Osteoblast (primary cell): Measurements from ENCODE around the gene MLH1. TPM values are rescaled to one million over a fixed set of nuclear protein-coding genes. Genes with fewer than 3 reads are reported as not detected.
"Not testable (repeated sequence)": the region's sequence is repeated elsewhere in the genome, so short reads cannot be mapped to it uniquely, and the experiment has no call there.

ENCODE experiments used
- DNase-seq: peaks from one replicate; pipeline ENCODE4 v3.0.0; 2011; ENCODE audit warnings: low spot score, mixed read lengths; ENCODE audit not compliant: insufficient read length; ENCODE audit errors: missing footprints
- H2AFZ ChIP-seq: 2 replicates; pipeline ENCODE4 v1.6.0; 2011; ENCODE audit warnings: mild to moderate bottlenecking, low read length
- H3K27ac ChIP-seq: 2 replicates; pipeline ENCODE4 v1.5.1; 2011; ENCODE audit warnings: mild to moderate bottlenecking, low read depth, low read length, moderate library complexity
- H3K27me3 ChIP-seq: 2 replicates; pipeline ENCODE4 v1.6.0; 2012; ENCODE audit warnings: mild to moderate bottlenecking, control low read depth, inconsistent platforms, low read length, moderate library complexity; ENCODE audit not compliant: insufficient read depth
- H3K36me3 ChIP-seq: 2 replicates; pipeline ENCODE4 v1.5.1; 2011; ENCODE audit warnings: mild to moderate bottlenecking, low read length, control low read depth, moderate library complexity; ENCODE audit not compliant: insufficient read depth
- H3K4me1 ChIP-seq: 2 replicates; pipeline ENCODE4 v1.5.1; 2011; ENCODE audit warnings: mild to moderate bottlenecking, low read length, control low read depth, moderate library complexity; ENCODE audit not compliant: insufficient read depth
- H3K4me2 ChIP-seq: 2 replicates; pipeline ENCODE4 v1.6.0; 2011; ENCODE audit warnings: mild to moderate bottlenecking, low read length; ENCODE audit not compliant: insufficient read depth
- H3K4me3 ChIP-seq: fragments of 200-600 bp; sonication (generic); 3 replicates; pipeline ENCODE4 v1.5.1; 2012; ENCODE audit warnings: mild to moderate bottlenecking, low read length, inconsistent platforms; ENCODE audit not compliant: insufficient read depth
- H3K79me2 ChIP-seq: 2 replicates; pipeline ENCODE4 v1.6.0; 2012; ENCODE audit warnings: mild to moderate bottlenecking, low read length, control low read depth, inconsistent platforms; ENCODE audit not compliant: insufficient read depth
- H3K9me3 ChIP-seq: 2 replicates; pipeline ENCODE4 v1.5.1; 2011; ENCODE audit warnings: low read depth, low read length, control low read depth
- H4K20me1 ChIP-seq: 2 replicates; pipeline ENCODE4 v1.6.0; 2012; ENCODE audit warnings: mild to moderate bottlenecking, low read length, control low read depth; ENCODE audit not compliant: insufficient read depth
- total RNA-seq: library from RNA; depleted of rRNA; stranded (reverse); fragments of >200 nt; gene quantifications from 2 replicates; pipeline ENCODE4 v1.2.3, GENCODE V29; 2012
- TF ChIP-seq, protein P1 (sequence below): IDR thresholded peaks from 2 replicates; pipeline ENCODE4 v1.5.1; 2011; ENCODE audit warnings: mild to moderate bottlenecking, low read depth, low read length, moderate library complexity; ENCODE audit errors: extremely low read depth

MLH1 gene
- total RNA-seq, 1 donor = 53.6 TPM

DNA sequence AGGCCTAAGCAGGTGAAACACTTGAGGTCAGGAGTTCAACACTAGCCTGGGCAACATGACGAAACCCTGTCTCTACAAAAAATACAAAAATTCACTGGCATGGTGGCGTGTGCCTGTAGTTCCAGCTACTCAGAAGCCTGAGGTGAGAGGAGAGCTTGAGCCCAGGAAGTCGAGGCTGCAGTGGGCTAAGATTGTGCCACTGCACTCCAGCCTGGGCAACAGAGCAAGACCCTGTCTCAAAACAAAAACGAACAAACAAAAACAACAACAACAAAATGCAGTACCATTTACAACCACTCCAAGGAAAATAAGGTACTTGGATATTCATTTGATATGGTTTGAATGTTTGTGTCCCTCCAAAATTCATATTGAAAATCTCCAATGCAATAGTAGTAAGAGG lies 32.8 kb upstream of the MLH1 start:
- DNase-seq = no peak
- Histone ChIP-seq H3K4me3 (no peak overlapping the region), H4K20me1 (no peaks in the 10 kb centered on the region), H3K4me2 (no peak overlapping the region), H2AFZ (no peak overlapping the region), H3K79me2 (no peaks in the 10 kb centered on the region), H3K27ac (no peak overlapping the region), H3K36me3 (no peaks in the 10 kb centered on the region), H3K9me3 (no peaks in the 10 kb centered on the region), H3K4me1 (peaks cover 14% of the 10 kb centered on the region), H3K27me3 (no peaks in the 10 kb centered on the region)
- TF ChIP-seq, protein P1, sequence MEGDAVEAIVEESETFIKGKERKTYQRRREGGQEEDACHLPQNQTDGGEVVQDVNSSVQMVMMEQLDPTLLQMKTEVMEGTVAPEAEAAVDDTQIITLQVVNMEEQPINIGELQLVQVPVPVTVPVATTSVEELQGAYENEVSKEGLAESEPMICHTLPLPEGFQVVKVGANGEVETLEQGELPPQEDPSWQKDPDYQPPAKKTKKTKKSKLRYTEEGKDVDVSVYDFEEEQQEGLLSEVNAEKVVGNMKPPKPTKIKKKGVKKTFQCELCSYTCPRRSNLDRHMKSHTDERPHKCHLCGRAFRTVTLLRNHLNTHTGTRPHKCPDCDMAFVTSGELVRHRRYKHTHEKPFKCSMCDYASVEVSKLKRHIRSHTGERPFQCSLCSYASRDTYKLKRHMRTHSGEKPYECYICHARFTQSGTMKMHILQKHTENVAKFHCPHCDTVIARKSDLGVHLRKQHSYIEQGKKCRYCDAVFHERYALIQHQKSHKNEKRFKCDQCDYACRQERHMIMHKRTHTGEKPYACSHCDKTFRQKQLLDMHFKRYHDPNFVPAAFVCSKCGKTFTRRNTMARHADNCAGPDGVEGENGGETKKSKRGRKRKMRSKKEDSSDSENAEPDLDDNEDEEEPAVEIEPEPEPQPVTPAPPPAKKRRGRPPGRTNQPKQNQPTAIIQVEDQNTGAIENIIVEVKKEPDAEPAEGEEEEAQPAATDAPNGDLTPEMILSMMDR = no peak

GRCh38 chr3:36963008-36963407 lies 30.3 kb upstream of the MLH1 start:
- H3K4me3 ChIP-seq, H4K20me1 ChIP-seq: not testable (repeated sequence)

GRCh38 chr3:36964331-36964730 lies 29.0 kb upstream of the MLH1 start:
- Histone ChIP-seq H3K4me1 (no peaks in the 10 kb centered on the region), H4K20me1 (no peaks in the 10 kb centered on the region), H3K36me3 (no peaks in the 10 kb centered on the region), H3K4me2 (no peak overlapping the region), H3K27ac (no peak overlapping the region), H3K79me2 (no peaks in the 10 kb centered on the region), H2AFZ (no peak overlapping the region), H3K9me3 (no peaks in the 10 kb centered on the region), H3K27me3 (no peaks in the 10 kb centered on the region), H3K4me3 (no peak overlapping the region)
- DNase-seq = no peak
- TF ChIP-seq, protein P1 = no peak

More at GRCh38 chr3:36963008-36963407, 30.3 kb upstream of the MLH1 start:
- H3K9me3 ChIP-seq, H3K27me3 ChIP-seq, H3K4me1 ChIP-seq, H3K27ac ChIP-seq, H3K36me3 ChIP-seq, DNase-seq, H3K4me2 ChIP-seq, H2AFZ ChIP-seq, H3K79me2 ChIP-seq: not testable (repeated sequence)

GRCh38 chr3:36964817-36965216 lies 28.5 kb upstream of the MLH1 start:
- H3K27me3 ChIP-seq = no peaks in the 10 kb centered on the region
- DNase-seq = no peak
- H4K20me1 ChIP-seq = no peaks in the 10 kb centered on the region
- H3K36me3 ChIP-seq = no peaks in the 10 kb centered on the region
- H2AFZ ChIP-seq = no peak overlapping the region
- TF ChIP-seq, protein P1 = no peak
- H3K79me2 ChIP-seq = no peaks in the 10 kb centered on the region
- no peak overlapping the region for H3K4me2 ChIP-seq
- H3K4me3 ChIP-seq = no peak overlapping the region
- no peaks in the 10 kb centered on the region for H3K9me3 ChIP-seq
- H3K27ac ChIP-seq = no peak overlapping the region
- H3K4me1 ChIP-seq = peaks cover 2% of the 10 kb centered on the region

GRCh38 chr3:36965440-36965839 lies 27.9 kb upstream of the MLH1 start:
- Histone ChIP-seq H3K36me3 (no peaks in the 10 kb centered on the region), H3K79me2 (no peaks in the 10 kb centered on the region), H2AFZ (no peak overlapping the region), H4K20me1 (no peaks in the 10 kb centered on the region), H3K27me3 (no peaks in the 10 kb centered on the region), H3K9me3 (no peaks in the 10 kb centered on the region), H3K4me3 (no peak overlapping the region), H3K27ac (no peak overlapping the region), H3K4me2 (no peak overlapping the region), H3K4me1 (peaks cover 8% of the 10 kb centered on the region)
- TF ChIP-seq, protein P1 = no peak
- DNase-seq = peak; percentile 8
